T-cell (primary cell): ENCODE measurements around the gene ASXL1. TPM values are rescaled to one million over a fixed set of nuclear protein-coding genes. Genes with fewer than 3 reads are reported as not detected.

ENCODE experiments used
- ATAC-seq, 4 experiments: fragments of 200-7000 bp in 3 of 4; fragments of 150-1000 bp in 1 of 4; cut with Tn5 transposase; replicated peaks in 1 of 4; 1 replicate in 3 of 4; 2 replicates in 1 of 4; pipeline ENCODE4 v1.10.0; 2021; ENCODE audit warnings: moderate library complexity in 3 of 4, mild to moderate bottlenecking in 2 of 4, moderate number of reproducible peaks in 1 of 4
- CTCF ChIA-PET, 2 donors: fragments of 300-600 bp; sonication (Branson Sonifier 250); formaldehyde crosslinking; loops; one replicate each; lab custom pipeline; 2022; ENCODE audit warnings: antibody characterized with exemption in 2 of 2; lab: Charles Lee
- POLR2A ChIA-PET, 2 donors: fragments of 300-600 bp; sonication (Branson Sonifier 250); formaldehyde crosslinking; loops; one replicate each; lab custom pipeline; 2022; ENCODE audit warnings: antibody characterized with exemption in 2 of 2; lab: Charles Lee
- DNase-seq, 35 experiments: peaks; one replicate each; pipeline versions ENCODE4 v3.0.0 to v3.0.0-alpha.2; 2013 to 2023
- H3K27ac ChIP-seq: one replicate; pipeline ENCODE4 v1.5.1; 2013; ENCODE audit warnings: low read length
- H3K27me3 ChIP-seq, 2 experiments: replicated peaks in 1 of 2; 1 replicate in 1 of 2; 2 replicates in 1 of 2; pipeline versions ENCODE4 v1.6.1 to v1.7.0; 2013; ENCODE audit warnings: low read length in 1 of 2, mixed read lengths in 1 of 2; ENCODE audit not compliant: control insufficient read depth in 2 of 2, insufficient read depth in 2 of 2; ENCODE audit errors: extremely low read depth in 1 of 2
- H3K36me3 ChIP-seq, 2 donors: 1 replicate in 1 of 2; 2 replicates in 1 of 2; pipeline versions ENCODE4 v1.6.1 to v1.7.0; 2013; ENCODE audit warnings: low read length in 1 of 2; ENCODE audit not compliant: control insufficient read depth in 2 of 2, insufficient read depth in 1 of 2; ENCODE audit errors: extremely low read depth in 1 of 2
- H3K4me1 ChIP-seq, 2 experiments: 1 replicate in 1 of 2; 2 replicates in 1 of 2; pipeline versions ENCODE4 v1.6.1 to v1.7.0; 2013; ENCODE audit warnings: low read length in 2 of 2, mixed read lengths in 1 of 2; ENCODE audit not compliant: insufficient read depth in 2 of 2, control insufficient read depth in 1 of 2; ENCODE audit errors: extremely low read depth in 1 of 2
- H3K4me3 ChIP-seq, 2 donors: 1 replicate in 1 of 2; 2 replicates in 1 of 2; pipeline versions ENCODE4 v1.5.1 to v1.7.0; 2013; ENCODE audit warnings: mild to moderate bottlenecking in 2 of 2, low read length in 1 of 2, moderate library complexity in 1 of 2; ENCODE audit not compliant: control insufficient read depth in 1 of 2; ENCODE audit errors: extremely low read depth in 1 of 2
- H3K9me3 ChIP-seq: 2 replicates; pipeline ENCODE4 v1.7.0; 2013
- H3K27ac Mint-ChIP-seq, 2 donors: one replicate each; pipeline ENCODE4 v1.8.0; 2020 to 2021; ENCODE audit warnings: mild to moderate bottlenecking in 2 of 2, mixed read lengths in 2 of 2
- H3K27me3 Mint-ChIP-seq, 2 donors: one replicate each; pipeline ENCODE4 v1.8.0; 2021 to 2022; ENCODE audit warnings: mixed read lengths in 2 of 2
- H3K36me3 Mint-ChIP-seq: one replicate; pipeline ENCODE4 v1.8.0; 2021; ENCODE audit warnings: mixed read lengths
- H3K4me1 Mint-ChIP-seq, 3 donors: one replicate each; pipeline ENCODE4 v1.8.0; 2020 to 2022; ENCODE audit warnings: mixed read lengths in 3 of 3, mild to moderate bottlenecking in 1 of 3
- H3K4me3 Mint-ChIP-seq, 3 donors: one replicate each; pipeline ENCODE4 v1.8.0; 2020 to 2022; ENCODE audit warnings: mild to moderate bottlenecking in 3 of 3, mixed read lengths in 3 of 3, moderate library complexity in 3 of 3
- H3K9me3 Mint-ChIP-seq, 3 donors: one replicate each; pipeline ENCODE4 v1.8.0; 2020 to 2022; ENCODE audit warnings: mixed read lengths in 3 of 3
- WGBS: methylation state at CpG from one replicate; pipeline ENCODE4 v1.1.5; 2013; ENCODE audit warnings: missing lambda C conversion rate; ENCODE audit not compliant: insufficient coverage; 5-methylcytosine and 5-hydroxymethylcytosine counted together
- total RNA-seq, 35 experiments: library from RNA in 6 of 35; stranded (reverse) in 6 of 35; fragments of 120-200 nt in 1 of 35; gene quantifications; one replicate each; pipeline versions ENCODE4 v1.2.1 to v1.2.4 and lab custom pipeline; 2013 to 2026

Gene ASXL1
- total RNA-seq, 5 donors from 2014 or later (not counting 1 experiment from before 2014, with no cell fraction given), result 122 to 204 (median 137) TPM

DNA sequence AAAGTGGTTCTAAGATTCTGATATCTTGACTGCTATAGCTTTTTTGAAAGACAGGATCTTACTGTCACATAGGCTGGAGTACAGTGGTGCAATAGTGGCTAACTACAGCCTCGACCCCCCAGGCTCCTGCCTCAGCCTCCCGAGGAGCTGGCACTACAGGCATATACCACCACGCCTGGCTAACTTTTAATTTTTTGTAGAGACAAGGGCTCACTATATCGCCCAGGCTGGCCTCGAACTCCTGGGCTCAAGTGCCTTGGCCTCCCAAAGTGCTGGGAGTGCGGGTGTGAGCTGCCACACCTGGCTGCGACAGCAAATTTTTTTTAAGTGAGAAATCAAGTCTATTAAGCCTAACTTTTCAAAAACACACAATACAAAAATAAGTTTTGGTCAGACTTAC, 120.4 kb downstream of the ASXL1 start:
- Histone ChIP-seq H3K27ac (no peak overlapping the region), H3K9me3 (no peaks in the 10 kb centered on the region), H3K36me3 (peaks cover 3 to 13% of the 10 kb centered on the region in 2 donors), H3K4me1 (peaks cover 23 to 84% of the 10 kb centered on the region in 2 experiments), H3K27me3 (no peaks in the 10 kb centered on the region), H3K4me3 (no peak overlapping the region)
- no peaks in the 10 kb centered on the region for H3K9me3 Mint-ChIP-seq
- H3K27me3 Mint-ChIP-seq, result no peaks in the 10 kb centered on the region
- WGBS, result 100% methylated on average over 3 of the region's 7 CpGs
- H3K4me3 Mint-ChIP-seq, result peak overlapping the region in 1 of 3 donors; percentile 45
- POLR2A ChIA-PET, result interaction anchor here in 1 of 2 donors (0.6 kb wide), 1 partner anchor 1155 kb away, joined by 4 read pairs; no protein-coding TSS in a partner anchor
- H3K36me3 Mint-ChIP-seq, result peaks cover 1% of the 10 kb centered on the region
- CTCF ChIA-PET, result no interaction called here
- peak overlapping the region; percentile 19 to 97 for H3K27ac Mint-ChIP-seq
- H3K4me1 Mint-ChIP-seq, result peaks cover 57 to 65% (median 57%) of the 10 kb centered on the region in 3 donors
- DNase-seq (no peak), ATAC-seq (no peak)

DNA sequence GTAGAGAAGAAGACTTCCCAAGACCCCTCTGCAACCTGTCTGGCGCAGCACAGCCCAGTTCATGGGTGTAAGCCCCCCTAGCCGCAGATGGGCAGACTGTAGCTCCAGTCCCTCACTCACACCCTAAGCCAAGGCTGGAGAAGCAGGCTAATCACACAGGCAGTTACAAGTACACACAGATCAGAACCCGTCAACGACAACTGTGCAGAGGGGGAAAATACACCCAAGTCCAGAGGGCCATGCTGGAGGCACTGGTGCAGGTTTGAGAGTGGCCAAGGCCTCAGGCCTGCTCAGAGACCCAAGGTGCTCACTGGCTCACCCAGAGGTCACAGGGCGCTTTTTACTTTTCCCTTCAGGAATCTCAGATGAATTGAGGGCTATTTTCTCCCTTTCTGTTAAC, 120.9 kb downstream of the ASXL1 start:
- no peaks in the 10 kb centered on the region for H3K9me3 Mint-ChIP-seq
- DNase-seq (no peak), ATAC-seq (no peak)
- no peaks in the 10 kb centered on the region for H3K27me3 Mint-ChIP-seq
- peaks cover 57 to 63% (median 57%) of the 10 kb centered on the region in 3 donors for H3K4me1 Mint-ChIP-seq
- no peaks in the 10 kb centered on the region for H3K9me3 ChIP-seq
- peak overlapping the region in 1 of 3 donors; percentile 8 for H3K4me3 Mint-ChIP-seq
- ChIA-PET POLR2A (interaction anchor here in 1 of 2 donors (0.6 kb wide), 1 partner anchor 1155 kb away, joined by 4 read pairs; no protein-coding TSS in a partner anchor), CTCF (no interaction called here)
- H3K4me1 ChIP-seq, result peaks cover 23 to 84% of the 10 kb centered on the region in 2 experiments
- H3K27ac ChIP-seq, result no peak overlapping the region
- peak overlapping the region; percentile 71 to 97 for H3K27ac Mint-ChIP-seq
- WGBS, result 100% methylated on average over 3 of the region's 5 CpGs
- peaks cover 3 to 9% of the 10 kb centered on the region in 2 donors for H3K36me3 ChIP-seq
- no peaks in the 10 kb centered on the region for H3K27me3 ChIP-seq
- H3K4me3 ChIP-seq, result no peak overlapping the region
- H3K36me3 Mint-ChIP-seq, result no peaks in the 10 kb centered on the region

DNA sequence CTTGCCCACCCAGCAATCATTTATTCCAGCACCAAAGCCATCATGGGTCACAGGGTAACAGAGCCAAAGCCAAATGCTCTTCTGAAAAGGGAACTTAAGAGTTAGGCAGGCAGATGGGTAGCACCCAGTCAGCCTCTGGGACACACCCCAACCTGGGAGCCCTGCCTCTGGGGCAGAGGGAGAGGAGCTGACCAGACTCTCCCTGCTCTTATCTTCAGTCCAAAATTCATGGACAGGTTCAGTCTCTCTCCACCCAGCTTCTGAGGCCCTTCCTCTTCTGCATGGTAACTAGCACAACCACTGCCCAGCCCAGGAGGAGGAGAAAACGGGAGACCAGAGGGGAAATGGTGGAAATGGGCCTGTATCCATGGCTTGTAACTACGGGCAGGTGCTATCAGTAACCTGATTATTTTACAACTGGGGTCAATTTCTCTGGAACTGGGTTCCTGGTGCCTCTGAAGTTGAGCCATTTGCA, 121.6 kb downstream of the ASXL1 start:
- 94% methylated on average over 2 of the region's 2 CpGs for WGBS
- peaks cover 23 to 82% of the 10 kb centered on the region in 2 experiments for H3K4me1 ChIP-seq
- H3K36me3 ChIP-seq, result peaks cover 0 to 2% of the 10 kb centered on the region in 2 donors
- H3K27me3 Mint-ChIP-seq, result no peaks in the 10 kb centered on the region
- H3K27ac Mint-ChIP-seq, result peak overlapping the region; percentile 71 to 97
- DNase-seq, result no peak
- peak overlapping the region; percentile 7 for H3K27ac ChIP-seq
- no peak overlapping the region for H3K4me3 ChIP-seq
- POLR2A ChIA-PET, result no interaction called here
- H3K4me3 Mint-ChIP-seq, result peak overlapping the region in 1 of 3 donors; percentile 8
- H3K4me1 Mint-ChIP-seq, result peaks cover 57 to 63% (median 57%) of the 10 kb centered on the region in 3 donors
- CTCF ChIA-PET, result no interaction called here
- H3K36me3 Mint-ChIP-seq, result no peaks in the 10 kb centered on the region
- ATAC-seq, result no peak
- no peaks in the 10 kb centered on the region for H3K9me3 Mint-ChIP-seq
- no peaks in the 10 kb centered on the region for H3K27me3 ChIP-seq
- no peaks in the 10 kb centered on the region for H3K9me3 ChIP-seq

DNA sequence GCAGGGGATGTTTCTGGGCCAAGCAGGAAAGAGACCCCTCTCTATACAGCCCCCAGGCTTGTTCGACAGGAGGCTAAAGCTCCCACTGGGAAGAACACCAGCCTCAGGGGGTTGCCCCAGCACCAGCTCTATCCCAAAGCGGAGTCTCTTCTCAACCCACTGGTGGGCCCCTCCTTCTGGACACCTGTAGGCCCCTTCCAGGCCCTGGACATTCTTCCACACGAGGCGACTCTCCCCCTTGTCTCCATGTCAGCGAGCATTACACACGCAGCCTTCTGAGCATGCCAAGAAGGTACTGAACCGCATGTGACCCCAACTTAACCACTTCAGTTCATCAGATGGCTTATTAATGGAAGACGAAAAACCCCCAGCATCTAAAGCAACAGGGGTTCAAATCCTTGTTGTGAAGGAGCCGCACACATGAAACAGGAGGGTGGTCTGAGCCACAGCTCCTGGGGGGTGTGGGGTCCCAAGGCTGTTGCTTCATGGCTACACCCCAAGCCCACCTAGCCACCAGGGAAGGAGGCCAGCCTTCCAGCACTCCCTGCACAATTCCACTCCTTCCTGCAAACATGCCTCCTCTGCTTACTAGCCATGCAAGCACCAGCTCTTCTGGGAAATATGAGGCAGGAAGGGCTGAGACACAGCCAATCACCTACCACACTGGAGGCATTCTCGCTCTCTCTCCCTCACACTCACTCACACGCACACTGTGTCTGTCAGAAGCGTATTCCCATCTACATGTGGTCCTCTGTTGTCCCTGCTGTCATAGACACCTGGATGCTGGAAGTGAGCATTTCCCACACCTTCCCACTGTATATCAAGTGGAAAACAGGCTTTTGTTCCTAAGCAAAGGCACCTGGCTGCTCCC, 122.5 kb downstream of the ASXL1 start:
- Histone ChIP-seq H3K4me1 (peaks cover 26 to 82% of the 10 kb centered on the region in 2 experiments), H3K9me3 (no peaks in the 10 kb centered on the region), H3K27ac (no peak overlapping the region), H3K36me3 (no peaks in the 10 kb centered on the region), H3K27me3 (no peaks in the 10 kb centered on the region), H3K4me3 (no peak overlapping the region)
- no peaks in the 10 kb centered on the region for H3K27me3 Mint-ChIP-seq
- DNase-seq (no peak), ATAC-seq (no peak)
- ChIA-PET CTCF (interaction anchor here (0.7 to 0.8 kb wide), 2 partner anchors 9 to 29 kb away, joined by 3 to 7 read pairs; no protein-coding TSS in a partner anchor), POLR2A (interaction anchor here in 1 of 2 donors (0.6 kb wide), 3 partner anchors 16 to 59 kb away, joined by 5 to 7 read pairs (median 6); no protein-coding TSS in a partner anchor)
- H3K36me3 Mint-ChIP-seq, result no peaks in the 10 kb centered on the region
- no peaks in the 10 kb centered on the region for H3K9me3 Mint-ChIP-seq
- H3K4me3 Mint-ChIP-seq, result peak overlapping the region in 2 of 3 donors; percentile 18 to 85
- H3K4me1 Mint-ChIP-seq, result peaks cover 62 to 70% (median 66%) of the 10 kb centered on the region in 3 donors
- H3K27ac Mint-ChIP-seq, result peak overlapping the region; percentile 83 to 97
- 99% methylated on average over 8 of the region's 12 CpGs for WGBS

DNA sequence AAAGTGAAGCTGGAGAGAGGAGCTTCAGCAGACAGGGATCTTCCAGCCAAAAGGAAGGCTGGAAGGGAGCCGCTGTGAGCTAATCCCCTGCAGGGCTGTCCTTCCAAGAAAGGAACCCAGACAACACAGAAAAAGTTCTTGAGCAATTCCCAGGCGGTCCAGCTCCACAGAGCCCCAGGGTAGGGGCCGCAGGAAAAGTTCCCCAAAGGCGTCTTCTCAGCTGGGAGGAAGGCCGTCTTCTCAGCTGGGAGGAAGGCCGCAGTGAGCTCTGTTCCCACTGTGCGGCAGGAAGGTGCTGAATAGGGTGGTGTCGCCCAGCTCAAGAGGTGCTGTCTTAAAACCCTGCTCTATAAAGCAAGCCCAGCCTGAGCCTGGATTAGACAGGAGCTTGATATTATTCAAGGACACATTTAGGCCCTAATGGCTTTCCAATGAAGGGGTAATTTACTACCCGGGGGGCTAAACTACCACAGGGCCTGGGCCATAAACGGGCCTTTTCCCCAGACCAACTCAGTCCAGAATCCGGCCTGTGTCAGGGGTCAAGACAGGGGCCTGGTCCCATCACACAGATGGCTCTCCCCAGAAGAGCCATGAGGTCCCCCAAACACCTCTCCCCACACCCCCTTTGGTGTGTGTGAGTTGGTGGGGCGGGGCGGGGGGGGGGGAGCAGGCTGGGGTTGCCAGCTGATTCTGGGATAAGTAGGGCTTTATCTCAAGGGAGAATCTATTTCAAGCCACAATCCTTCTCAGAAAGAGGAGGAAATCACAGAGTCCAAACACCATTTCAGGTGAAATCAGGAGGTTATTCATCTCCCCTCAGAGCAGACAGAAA, 123.4 kb downstream of the ASXL1 start:
- peak overlapping the region; percentile 83 to 97 for H3K27ac Mint-ChIP-seq
- Histone ChIP-seq H3K27me3 (no peaks in the 10 kb centered on the region), H3K4me3 (no peak overlapping the region), H3K27ac (peak overlapping the region; percentile 28), H3K36me3 (no peaks in the 10 kb centered on the region), H3K4me1 (peaks cover 29 to 81% of the 10 kb centered on the region in 2 experiments), H3K9me3 (no peaks in the 10 kb centered on the region)
- peaks cover 62 to 70% (median 66%) of the 10 kb centered on the region in 3 donors for H3K4me1 Mint-ChIP-seq
- no peaks in the 10 kb centered on the region for H3K27me3 Mint-ChIP-seq
- POLR2A ChIA-PET, result interaction anchor here in 1 of 2 donors (0.6 kb wide), 4 partner anchors 16 to 638 kb away, joined by 5 to 10 read pairs (median 6); no protein-coding TSS in a partner anchor
- no peaks in the 10 kb centered on the region for H3K36me3 Mint-ChIP-seq
- CTCF ChIA-PET, result interaction anchor here (0.7 to 0.8 kb wide), 2 partner anchors 10 to 28 kb away, joined by 3 to 7 read pairs; no protein-coding TSS in a partner anchor
- H3K4me3 Mint-ChIP-seq, result peak overlapping the region; percentile 73 to 85 (median 73)
- no peak for ATAC-seq
- 88% methylated on average over 3 of the region's 13 CpGs for WGBS
- no peaks in the 10 kb centered on the region for H3K9me3 Mint-ChIP-seq
- no peak for DNase-seq

DNA sequence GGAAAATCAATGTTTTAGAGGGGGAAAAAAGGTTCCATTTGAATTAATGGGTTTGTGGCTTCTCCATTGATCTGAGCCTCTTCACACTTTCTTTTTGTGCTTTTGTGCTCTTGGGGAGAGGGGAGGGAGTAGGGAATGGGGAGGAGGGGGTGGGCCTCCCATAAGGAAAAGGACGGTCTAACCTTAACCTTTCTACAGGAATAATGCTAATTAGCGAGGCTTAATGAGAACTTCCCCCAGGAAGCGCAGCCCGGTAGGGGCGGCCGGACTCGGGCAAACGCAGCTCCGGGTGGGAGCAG, 124.0 kb downstream of the ASXL1 start:
- Histone ChIP-seq H3K4me3 (peak overlapping the region; percentile 45 to 66), H3K27ac (peak overlapping the region; percentile 28), H3K27me3 (no peaks in the 10 kb centered on the region), H3K36me3 (peaks cover 0 to 5% of the 10 kb centered on the region in 2 donors), H3K9me3 (no peaks in the 10 kb centered on the region), H3K4me1 (peaks cover 24 to 77% of the 10 kb centered on the region in 2 experiments)
- CTCF ChIA-PET, result no interaction called here
- no peaks in the 10 kb centered on the region for H3K9me3 Mint-ChIP-seq
- H3K27ac Mint-ChIP-seq, result peak overlapping the region in 1 of 2 donors; percentile 78
- peaks cover 59 to 68% (median 65%) of the 10 kb centered on the region in 3 donors for H3K4me1 Mint-ChIP-seq
- DNase-seq, result no peak
- no peaks in the 10 kb centered on the region for H3K27me3 Mint-ChIP-seq
- H3K4me3 Mint-ChIP-seq, result peak overlapping the region; percentile 73 to 85 (median 73)
- ATAC-seq, result no peak
- no peaks in the 10 kb centered on the region for H3K36me3 Mint-ChIP-seq
- POLR2A ChIA-PET, result no interaction called here
- WGBS, result no CpG with 5 or more reads among the region's 9 CpGs
